GM23338 (cell line): ENCODE data around the gene SYNDIG1. TPM values are rescaled to one million over a fixed set of nuclear protein-coding genes. Genes with fewer than 3 reads are reported as not detected.

ENCODE experiments used
- ATAC-seq: fragments of 200-7000 bp; cut with Tn5 transposase; 3 replicates; pipeline ENCODE4 v1.9.1; 2020
- DNase-seq: peaks from one replicate; pipeline ENCODE4 v3.0.0-alpha.2; 2015; ENCODE audit warnings: low spot score
- H2AFZ ChIP-seq: fragments of 200-600 bp; sonication (generic); 2 replicates; pipeline ENCODE4 v1.8.0; 2016; ENCODE audit warnings: antibody characterized with exemption, mild to moderate bottlenecking, moderate library complexity
- H3F3A ChIP-seq: fragments of 200-600 bp; sonication (generic); replicated peaks from 2 replicates; pipeline ENCODE4 v1.8.0; 2017; ENCODE audit warnings: antibody characterized with exemption, mixed run types, low read depth
- H3K27ac ChIP-seq: fragments of 200-600 bp; sonication (generic); 2 replicates; pipeline ENCODE4 v1.6.1; 2016; ENCODE audit warnings: low read depth
- H3K27me3 ChIP-seq: fragments of 200-600 bp; sonication (generic); 2 replicates; pipeline ENCODE4 v1.8.0; 2016; ENCODE audit warnings: mild to moderate bottlenecking, mixed run types, moderate library complexity; ENCODE audit not compliant: insufficient read depth
- H3K36me3 ChIP-seq: fragments of 200-600 bp; sonication (generic); 2 replicates; pipeline ENCODE4 v1.8.0; 2016; ENCODE audit warnings: mild to moderate bottlenecking; ENCODE audit not compliant: insufficient read depth
- H3K4me1 ChIP-seq: fragments of 200-600 bp; sonication (generic); 2 replicates; pipeline ENCODE4 v1.8.0; 2016; ENCODE audit warnings: mild to moderate bottlenecking, moderate library complexity; ENCODE audit not compliant: insufficient read depth
- H3K4me2 ChIP-seq: fragments of 200-600 bp; sonication (generic); 2 replicates; pipeline ENCODE4 v1.7.1; 2017; ENCODE audit warnings: mixed run types
- H3K4me3 ChIP-seq: fragments of 200-600 bp; sonication (generic); 2 replicates; pipeline ENCODE4 v1.6.1; 2016; ENCODE audit warnings: mixed run types
- H3K79me2 ChIP-seq: fragments of 200-600 bp; sonication (generic); replicated peaks from 2 replicates; pipeline ENCODE4 v1.8.0; 2017; ENCODE audit warnings: mild to moderate bottlenecking; ENCODE audit not compliant: insufficient read depth
- H3K9me2 ChIP-seq: fragments of 200-600 bp; sonication (generic); 2 replicates; pipeline ENCODE4 v1.8.0; 2017; ENCODE audit not compliant: insufficient read depth
- H4K20me1 ChIP-seq: fragments of 200-600 bp; sonication (generic); replicated peaks from 2 replicates; pipeline ENCODE4 v1.8.0; 2017; ENCODE audit warnings: mild to moderate bottlenecking; ENCODE audit not compliant: insufficient read depth
- H3K27ac Mint-ChIP-seq: 2 replicates; pipeline ENCODE4 v1.8.0; 2020; ENCODE audit warnings: inconsistent platforms, mild to moderate bottlenecking, moderate library complexity, mixed read lengths
- H3K27me3 Mint-ChIP-seq: 3 replicates; pipeline ENCODE4 v1.8.0; 2022; ENCODE audit warnings: low read depth, mild to moderate bottlenecking, moderate library complexity, mixed read lengths, inconsistent platforms; ENCODE audit not compliant: insufficient read depth, poor library complexity
- H3K36me3 Mint-ChIP-seq: 3 replicates; pipeline ENCODE4 v1.8.0; 2021; ENCODE audit warnings: low read depth, mild to moderate bottlenecking, inconsistent platforms, moderate library complexity, mixed read lengths
- H3K4me1 Mint-ChIP-seq: 3 replicates; pipeline ENCODE4 v1.8.0; 2020; ENCODE audit warnings: mild to moderate bottlenecking, inconsistent platforms, mixed read lengths
- H3K4me3 Mint-ChIP-seq: 3 replicates; pipeline ENCODE4 v1.8.0; 2021; ENCODE audit warnings: moderate library complexity, mild to moderate bottlenecking, inconsistent platforms, mixed read lengths
- H3K9me3 Mint-ChIP-seq: 3 replicates; pipeline ENCODE4 v1.8.0; 2020; ENCODE audit warnings: moderate library complexity, mild to moderate bottlenecking, inconsistent platforms, mixed read lengths
- CREB1 ChIP-seq: fragments of 250-450 bp; sonication (Bioruptor Pico); IDR thresholded peaks from 2 replicates; pipeline ENCODE4 v1.5.0; 2020; ENCODE audit warnings: low read depth, mild to moderate bottlenecking, moderate library complexity
- ETS1 ChIP-seq: IDR thresholded peaks from 2 replicates; pipeline ENCODE4 v1.6.1; 2016; ENCODE audit warnings: antibody characterized with exemption
- EZH2 ChIP-seq: fragments of 200-600 bp; sonication (generic); IDR thresholded peaks from one replicate; pipeline ENCODE4 v1.8.0; 2017; ENCODE audit warnings: antibody characterized with exemption, mild to moderate bottlenecking, low read depth; ENCODE audit not compliant: unreplicated experiment
- EZH2phosphoT487 ChIP-seq: fragments of 200-600 bp; sonication (generic); IDR thresholded peaks from one replicate; pipeline ENCODE4 v1.8.1; 2018; ENCODE audit warnings: antibody characterized with exemption; ENCODE audit not compliant: unreplicated experiment
- JUNB ChIP-seq: IDR thresholded peaks from one replicate; pipeline ENCODE4 v1.6.1; 2016; ENCODE audit warnings: antibody characterized with exemption; ENCODE audit not compliant: unreplicated experiment
- NANOG ChIP-seq: IDR thresholded peaks from 2 replicates; pipeline ENCODE4 v1.6.1; 2016; ENCODE audit warnings: antibody characterized with exemption, borderline replicate concordance
- POLR2AphosphoS5 ChIP-seq: IDR thresholded peaks from 2 replicates; pipeline ENCODE4 v1.6.1; 2016; ENCODE audit warnings: antibody characterized with exemption, low read depth
- STAT1 ChIP-seq: IDR thresholded peaks from one replicate; pipeline ENCODE4 v1.6.1; 2016; ENCODE audit warnings: antibody characterized with exemption; ENCODE audit not compliant: unreplicated experiment
- ZNF114 ChIP-seq: fragments of 250-450 bp; sonication (Bioruptor Pico); IDR thresholded peaks from 2 replicates; pipeline ENCODE4 v1.5.0; 2020; ENCODE audit warnings: mild to moderate bottlenecking, moderate library complexity
- ZNF331 ChIP-seq: fragments of 250-450 bp; sonication (Bioruptor Pico); IDR thresholded peaks from 2 replicates; pipeline ENCODE4 v1.5.0; 2020; ENCODE audit warnings: low read depth, mild to moderate bottlenecking, moderate library complexity
- ZNF462 ChIP-seq: fragments of 250-450 bp; sonication (Bioruptor Pico); IDR thresholded peaks from 2 replicates; pipeline ENCODE4 v1.5.0; 2020; ENCODE audit warnings: mild to moderate bottlenecking, moderate library complexity
- polyA plus RNA-seq: library from polyadenylated mRNA; unstranded; fragments of >200 nt; fragmentation: Nextera tagmentation; extraction: Ambion mirVana; gene quantifications from 2 replicates; pipeline ENCODE4 v1.2.1, GENCODE V29; 2016
- total RNA-seq: library from RNA; depleted of rRNA; stranded (reverse); fragments of >200 nt; shearing (Covaris generic); gene quantifications from 2 replicates; pipeline ENCODE4 v1.2.3, GENCODE V29; 2014
- TF ChIP-seq, protein P1 (sequence below): IDR thresholded peaks from one replicate; pipeline ENCODE4 v1.6.1; 2018; ENCODE audit warnings: antibody characterized with exemption; ENCODE audit not compliant: unreplicated experiment
- TF ChIP-seq, protein P2 (sequence below), 2 experiments: fragments of 200-600 bp in 1 of 2; sonication (generic) in 1 of 2; conservative IDR thresholded peaks; 2 replicates each; pipeline versions ENCODE4 v1.5.1 to v1.6.1; 2016 to 2017; ENCODE audit warnings: antibody characterized with exemption in 2 of 2, low read depth in 2 of 2, mild to moderate bottlenecking in 2 of 2, moderate library complexity in 1 of 2

The SYNDIG1 gene
- total and polyA plus RNA-seq, 2 experiments from 2014 or later, result 2.8 to 4.8 TPM

DNA sequence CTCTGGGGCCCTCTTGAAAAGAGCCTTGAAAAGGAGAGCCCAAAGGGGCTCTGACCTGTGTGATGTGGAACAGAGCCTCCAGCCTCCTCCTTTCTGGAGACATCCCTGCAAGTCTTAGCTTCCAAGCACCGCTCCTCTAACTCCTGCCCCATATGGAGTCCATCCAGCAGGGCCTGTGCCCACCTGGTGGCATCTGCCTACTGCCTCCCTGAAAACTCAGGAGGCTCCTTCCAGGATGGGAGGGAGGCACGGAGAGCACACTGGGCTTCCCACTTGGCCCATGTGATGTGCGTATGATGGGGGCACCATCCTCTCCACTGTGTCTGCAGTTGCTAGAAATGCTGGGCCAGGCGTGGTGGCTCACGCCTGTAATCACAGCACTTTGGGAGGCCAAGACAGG lies 98.1 kb downstream of the SYNDIG1 start:
- H3K36me3 Mint-ChIP-seq, result peaks cover 22% of the 10 kb centered on the region
- Histone ChIP-seq H3K4me1 (no peaks in the 10 kb centered on the region), H2AFZ (no peak overlapping the region), H3K79me2 (no peaks in the 10 kb centered on the region), H3K36me3 (no peaks in the 10 kb centered on the region), H3K27ac (no peak overlapping the region), H3K4me3 (no peak overlapping the region), H4K20me1 (no peaks in the 10 kb centered on the region), H3K4me2 (no peak overlapping the region), H3F3A (no peaks in the 10 kb centered on the region), H3K27me3 (no peaks in the 10 kb centered on the region), H3K9me2 (no peaks in the 10 kb centered on the region; the same call in 1 of the 2 replicates)
- H3K27ac Mint-ChIP-seq, result no peak overlapping the region
- H3K4me3 Mint-ChIP-seq, result no peak overlapping the region
- TF ChIP-seq ZNF331 (CRISPR knock-in tag) (no peak), CREB1 (CRISPR knock-in tag) (no peak), JUNB (no peak), ZNF462 (CRISPR knock-in tag) (no peak), NANOG (no peak), ETS1 (no peak), POLR2AphosphoS5 (no peak), EZH2 (no peak), ZNF114 (CRISPR knock-in tag) (no peak), STAT1 (no peak), EZH2phosphoT487 (no peak)
- TF ChIP-seq, protein P1, sequence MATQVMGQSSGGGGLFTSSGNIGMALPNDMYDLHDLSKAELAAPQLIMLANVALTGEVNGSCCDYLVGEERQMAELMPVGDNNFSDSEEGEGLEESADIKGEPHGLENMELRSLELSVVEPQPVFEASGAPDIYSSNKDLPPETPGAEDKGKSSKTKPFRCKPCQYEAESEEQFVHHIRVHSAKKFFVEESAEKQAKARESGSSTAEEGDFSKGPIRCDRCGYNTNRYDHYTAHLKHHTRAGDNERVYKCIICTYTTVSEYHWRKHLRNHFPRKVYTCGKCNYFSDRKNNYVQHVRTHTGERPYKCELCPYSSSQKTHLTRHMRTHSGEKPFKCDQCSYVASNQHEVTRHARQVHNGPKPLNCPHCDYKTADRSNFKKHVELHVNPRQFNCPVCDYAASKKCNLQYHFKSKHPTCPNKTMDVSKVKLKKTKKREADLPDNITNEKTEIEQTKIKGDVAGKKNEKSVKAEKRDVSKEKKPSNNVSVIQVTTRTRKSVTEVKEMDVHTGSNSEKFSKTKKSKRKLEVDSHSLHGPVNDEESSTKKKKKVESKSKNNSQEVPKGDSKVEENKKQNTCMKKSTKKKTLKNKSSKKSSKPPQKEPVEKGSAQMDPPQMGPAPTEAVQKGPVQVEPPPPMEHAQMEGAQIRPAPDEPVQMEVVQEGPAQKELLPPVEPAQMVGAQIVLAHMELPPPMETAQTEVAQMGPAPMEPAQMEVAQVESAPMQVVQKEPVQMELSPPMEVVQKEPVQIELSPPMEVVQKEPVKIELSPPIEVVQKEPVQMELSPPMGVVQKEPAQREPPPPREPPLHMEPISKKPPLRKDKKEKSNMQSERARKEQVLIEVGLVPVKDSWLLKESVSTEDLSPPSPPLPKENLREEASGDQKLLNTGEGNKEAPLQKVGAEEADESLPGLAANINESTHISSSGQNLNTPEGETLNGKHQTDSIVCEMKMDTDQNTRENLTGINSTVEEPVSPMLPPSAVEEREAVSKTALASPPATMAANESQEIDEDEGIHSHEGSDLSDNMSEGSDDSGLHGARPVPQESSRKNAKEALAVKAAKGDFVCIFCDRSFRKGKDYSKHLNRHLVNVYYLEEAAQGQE, result no peak
- TF ChIP-seq, protein P2, sequence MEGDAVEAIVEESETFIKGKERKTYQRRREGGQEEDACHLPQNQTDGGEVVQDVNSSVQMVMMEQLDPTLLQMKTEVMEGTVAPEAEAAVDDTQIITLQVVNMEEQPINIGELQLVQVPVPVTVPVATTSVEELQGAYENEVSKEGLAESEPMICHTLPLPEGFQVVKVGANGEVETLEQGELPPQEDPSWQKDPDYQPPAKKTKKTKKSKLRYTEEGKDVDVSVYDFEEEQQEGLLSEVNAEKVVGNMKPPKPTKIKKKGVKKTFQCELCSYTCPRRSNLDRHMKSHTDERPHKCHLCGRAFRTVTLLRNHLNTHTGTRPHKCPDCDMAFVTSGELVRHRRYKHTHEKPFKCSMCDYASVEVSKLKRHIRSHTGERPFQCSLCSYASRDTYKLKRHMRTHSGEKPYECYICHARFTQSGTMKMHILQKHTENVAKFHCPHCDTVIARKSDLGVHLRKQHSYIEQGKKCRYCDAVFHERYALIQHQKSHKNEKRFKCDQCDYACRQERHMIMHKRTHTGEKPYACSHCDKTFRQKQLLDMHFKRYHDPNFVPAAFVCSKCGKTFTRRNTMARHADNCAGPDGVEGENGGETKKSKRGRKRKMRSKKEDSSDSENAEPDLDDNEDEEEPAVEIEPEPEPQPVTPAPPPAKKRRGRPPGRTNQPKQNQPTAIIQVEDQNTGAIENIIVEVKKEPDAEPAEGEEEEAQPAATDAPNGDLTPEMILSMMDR (conservative IDR thresholded peaks at IDR 0.05; ENCODE audit: low read depth in 2 of 2), result no peak
- DNase-seq, result no peak
- peaks cover 12% of the 10 kb centered on the region for H3K9me3 Mint-ChIP-seq
- ATAC-seq, result no peak
- no peaks in the 10 kb centered on the region; the same call in 2 of the 3 replicates for H3K4me1 Mint-ChIP-seq
- peaks cover 10% of the 10 kb centered on the region for H3K27me3 Mint-ChIP-seq
